LNCAP (cell line): ENCODE results near the gene OR5H15.

Experiments
- CTCF ChIP-seq: fragments of 450-650 bp; IDR thresholded peaks from 2 replicates; pipeline ENCODE4 v1.5.1; 2017; ENCODE audit warnings: mild to moderate bottlenecking

The OR5H15 gene

GRCh38 chr3:98166396-98166795 lies at the start of gene OR5H15:
Gene OR5H15 (plus strand): TSS chr3:98166696. CDS start chr3:98168700, 2,004 bp downstream.
- no peak for TF ChIP-seq CTCF

- TF ChIP-seq CTCF, result no peak
These were observed 36.1 kb upstream of the OR5H15 start, which contains the start of gene OR5H1 for GRCh38 chr3:98130421-98130820. Gene OR5H1 (plus strand): TSS chr3:98130721. CDS start chr3:98132698, 1,977 bp downstream.

- TF ChIP-seq CTCF, result no peak
These were observed 29.9 kb upstream of the OR5H15 start for GRCh38 chr3:98136631-98137030.

GRCh38 chr3:98140531-98140930 lies 26.0 kb upstream of the OR5H15 start:
- no peak for TF ChIP-seq CTCF

- TF ChIP-seq CTCF, result no peak
These were observed 19.3 kb upstream of the OR5H15 start, which contains the start of gene OR5H14 for GRCh38 chr3:98147179-98147578. Gene OR5H14 (plus strand): TSS chr3:98147479. CDS start chr3:98149386, 1,907 bp downstream.

- TF ChIP-seq CTCF, result no peak
These were observed 17.7 kb upstream of the OR5H15 start for GRCh38 chr3:98148751-98149150.

GRCh38 chr3:98151241-98151640 lies 15.3 kb upstream of the OR5H15 start:
- no peak for TF ChIP-seq CTCF

- TF ChIP-seq CTCF, result no peak
These were observed 4.6 kb downstream of the OR5H15 start for GRCh38 chr3:98171071-98171470.
